ENCODE data around the gene FAM32A.

FAM32A gene

GRCh38 chr19:16155128-16155527, 30.1 kb upstream of the FAM32A start:
- FAIRE-seq = no peak

DNA sequence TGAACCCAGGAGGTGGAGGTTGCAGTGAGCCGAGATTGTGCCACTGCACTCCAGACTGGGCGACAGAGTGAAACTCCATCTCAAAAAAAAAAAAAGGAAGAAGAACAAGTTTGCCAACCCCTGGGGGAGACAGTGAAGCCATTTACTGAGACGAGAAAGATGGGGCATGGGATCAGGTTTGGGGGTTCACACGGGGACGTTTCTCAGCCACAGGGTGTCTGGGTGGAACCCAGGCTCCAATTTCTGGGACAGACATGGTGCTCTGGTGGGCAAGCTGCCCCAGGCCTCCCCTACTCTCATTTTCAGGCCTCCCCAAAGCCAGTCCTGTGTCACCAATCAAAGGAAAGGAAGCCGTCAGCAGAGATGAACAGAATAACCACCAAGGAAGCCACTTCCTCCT, 28.3 kb upstream of the FAM32A start:
- TF ChIP-seq, protein P1, sequence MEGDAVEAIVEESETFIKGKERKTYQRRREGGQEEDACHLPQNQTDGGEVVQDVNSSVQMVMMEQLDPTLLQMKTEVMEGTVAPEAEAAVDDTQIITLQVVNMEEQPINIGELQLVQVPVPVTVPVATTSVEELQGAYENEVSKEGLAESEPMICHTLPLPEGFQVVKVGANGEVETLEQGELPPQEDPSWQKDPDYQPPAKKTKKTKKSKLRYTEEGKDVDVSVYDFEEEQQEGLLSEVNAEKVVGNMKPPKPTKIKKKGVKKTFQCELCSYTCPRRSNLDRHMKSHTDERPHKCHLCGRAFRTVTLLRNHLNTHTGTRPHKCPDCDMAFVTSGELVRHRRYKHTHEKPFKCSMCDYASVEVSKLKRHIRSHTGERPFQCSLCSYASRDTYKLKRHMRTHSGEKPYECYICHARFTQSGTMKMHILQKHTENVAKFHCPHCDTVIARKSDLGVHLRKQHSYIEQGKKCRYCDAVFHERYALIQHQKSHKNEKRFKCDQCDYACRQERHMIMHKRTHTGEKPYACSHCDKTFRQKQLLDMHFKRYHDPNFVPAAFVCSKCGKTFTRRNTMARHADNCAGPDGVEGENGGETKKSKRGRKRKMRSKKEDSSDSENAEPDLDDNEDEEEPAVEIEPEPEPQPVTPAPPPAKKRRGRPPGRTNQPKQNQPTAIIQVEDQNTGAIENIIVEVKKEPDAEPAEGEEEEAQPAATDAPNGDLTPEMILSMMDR (IDR thresholded peaks at IDR 0.05; ENCODE audit: insufficient read depth, missing control alignments) = no peak
- no peak for FAIRE-seq
- DNase-seq (ENCODE audit: insufficient read length, low spot score) = no peak

More at GRCh38 chr19:16155128-16155527, 30.1 kb upstream of the FAM32A start:
- TF ChIP-seq, protein P1 (IDR thresholded peaks at IDR 0.05; ENCODE audit: insufficient read depth, missing control alignments) = no peak
- no peak for DNase-seq (ENCODE audit: insufficient read length, low spot score)

- no peak for FAIRE-seq
- TF ChIP-seq, protein P1 (IDR thresholded peaks at IDR 0.05; ENCODE audit: insufficient read depth, missing control alignments) = no peak
- no peak for DNase-seq (ENCODE audit: insufficient read length, low spot score)
Observed at GRCh38 chr19:16157601-16158000, 27.6 kb upstream of the FAM32A start.

DNA sequence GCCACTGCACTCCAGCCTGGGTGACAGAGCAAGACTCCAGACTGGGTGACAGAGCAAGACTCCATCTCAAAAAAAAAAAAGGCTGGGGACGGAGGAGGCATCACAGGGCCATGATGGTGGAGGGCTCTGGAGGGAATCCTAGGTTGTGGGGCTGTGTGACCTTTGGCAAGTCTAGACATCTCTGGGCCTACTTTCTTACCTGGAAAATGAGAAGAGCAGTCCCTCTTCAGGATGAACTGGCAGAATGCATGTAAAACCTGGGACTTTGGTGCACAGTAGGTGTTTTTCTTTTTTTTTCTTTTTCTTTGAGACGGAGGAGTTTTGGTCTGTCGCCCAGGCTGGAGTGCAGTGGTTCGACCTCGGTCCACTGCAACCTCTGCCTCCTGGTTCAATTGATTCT, 25.6 kb upstream of the FAM32A start:
- FAIRE-seq (no peak), DNase-seq (ENCODE audit: insufficient read length, low spot score) (no peak)
- TF ChIP-seq, protein P1 (IDR thresholded peaks at IDR 0.05; ENCODE audit: insufficient read depth, missing control alignments) = no peak

DNA sequence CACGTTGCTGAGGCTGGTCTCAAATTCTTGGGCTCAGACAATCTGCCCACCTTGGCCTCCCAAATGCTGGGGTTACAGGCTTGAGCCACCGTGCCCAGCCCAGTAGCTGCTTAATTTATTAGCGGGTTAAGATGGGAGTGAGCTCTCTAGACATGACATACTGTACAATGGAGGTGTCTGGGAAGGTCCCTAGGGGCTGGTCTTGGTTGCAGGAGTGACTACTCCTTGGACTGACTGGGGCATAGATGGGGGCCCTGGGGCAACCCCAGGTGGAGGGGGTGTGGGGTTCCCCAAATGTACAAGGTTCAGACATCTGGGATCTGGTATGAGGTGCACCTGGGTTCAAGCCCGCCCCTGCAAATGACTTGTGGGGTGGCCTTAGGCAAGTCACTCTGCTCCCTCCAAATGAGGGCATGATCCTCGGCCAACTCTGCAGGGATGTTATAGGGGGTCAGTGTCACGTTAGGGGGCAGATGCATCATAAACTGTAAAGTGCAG, 24.7 kb upstream of the FAM32A start:
- TF ChIP-seq, protein P1 (IDR thresholded peaks at IDR 0.05; ENCODE audit: insufficient read depth, missing control alignments) = no peak
- FAIRE-seq (no peak), DNase-seq (ENCODE audit: insufficient read length, low spot score) (no peak)

DNA sequence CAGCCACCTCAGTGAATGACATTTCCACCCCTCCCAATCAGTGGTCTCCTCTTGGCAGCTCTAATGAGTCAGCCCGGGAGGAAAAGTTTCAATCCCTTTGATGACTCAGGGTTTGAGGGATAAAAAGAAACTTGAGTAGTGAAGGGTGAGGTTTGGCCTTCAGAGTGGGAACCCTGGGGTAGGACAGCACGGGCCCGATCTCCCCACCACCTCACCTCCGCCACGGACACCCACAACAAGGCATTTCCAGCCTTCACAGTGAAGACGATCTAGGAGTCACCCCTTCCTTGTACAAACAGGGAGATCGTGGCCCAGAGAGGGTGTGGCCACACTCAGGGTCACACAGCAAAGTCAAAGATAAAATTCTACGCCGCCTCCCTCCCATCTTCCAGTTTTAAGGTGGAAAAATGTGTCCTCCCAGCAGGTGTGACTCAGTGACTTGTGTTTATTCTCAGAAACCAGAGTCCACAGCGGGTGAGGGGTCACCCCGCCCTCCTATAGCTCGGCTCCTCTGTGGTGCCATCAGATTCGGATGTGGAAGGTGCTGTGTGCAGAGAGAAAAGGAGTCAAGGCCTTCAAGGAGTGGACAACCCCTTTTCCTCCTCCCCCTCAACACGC, 24.2 kb upstream of the FAM32A start:
- TF ChIP-seq, protein P1 (IDR thresholded peaks at IDR 0.05; ENCODE audit: insufficient read depth, missing control alignments) = no peak
- DNase-seq (ENCODE audit: insufficient read length, low spot score) = no peak
- no peak for FAIRE-seq

GRCh38 chr19:16161840-16162239, 23.4 kb upstream of the FAM32A start:
- TF ChIP-seq, protein P1 (IDR thresholded peaks at IDR 0.05; ENCODE audit: insufficient read depth, missing control alignments) = no peak
- DNase-seq (ENCODE audit: insufficient read length, low spot score) = no peak
- no peak for FAIRE-seq

All from D721Med (cell line).